ENCODE data around the gene SCG2.

- TF ChIP-seq TCF7L2 (IDR thresholded peaks at IDR 0.05; ENCODE audit: borderline replicate concordance, low read depth, low read length), result no peak
- no peak for TF ChIP-seq ZBTB17 (tag by site-specific recombination; IDR thresholded peaks at IDR 0.05)
- TF ChIP-seq CTCF (tag by site-specific recombination; IDR thresholded peaks at IDR 0.05), result no peak
- no peak for TF ChIP-seq ZNF768 (tag by site-specific recombination; IDR thresholded peaks at IDR 0.05)
- TF ChIP-seq, protein P1, sequence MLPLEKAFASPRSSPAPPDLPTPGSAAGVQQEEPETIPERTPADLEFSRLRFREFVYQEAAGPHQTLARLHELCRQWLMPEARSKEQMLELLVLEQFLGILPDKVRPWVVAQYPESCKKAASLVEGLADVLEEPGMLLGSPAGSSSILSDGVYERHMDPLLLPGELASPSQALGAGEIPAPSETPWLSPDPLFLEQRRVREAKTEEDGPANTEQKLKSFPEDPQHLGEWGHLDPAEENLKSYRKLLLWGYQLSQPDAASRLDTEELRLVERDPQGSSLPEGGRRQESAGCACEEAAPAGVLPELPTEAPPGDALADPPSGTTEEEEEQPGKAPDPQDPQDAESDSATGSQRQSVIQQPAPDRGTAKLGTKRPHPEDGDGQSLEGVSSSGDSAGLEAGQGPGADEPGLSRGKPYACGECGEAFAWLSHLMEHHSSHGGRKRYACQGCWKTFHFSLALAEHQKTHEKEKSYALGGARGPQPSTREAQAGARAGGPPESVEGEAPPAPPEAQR (tag by site-specific recombination; IDR thresholded peaks at IDR 0.05), result no peak
These were observed 20.2 kb downstream of the SCG2 start for GRCh38 chr2:223582001-223582400.

Measured in HEK293 (cell line).